A673 (cell line): ENCODE data around the gene HTR3A.

Source experiments
- EZH2 ChIP-seq: fragments of 200-600 bp; sonication (generic); IDR thresholded peaks from 2 replicates; pipeline ENCODE4 v1.6.1; 2017; ENCODE audit warnings: borderline replicate concordance, low read depth, mild to moderate bottlenecking, mixed read lengths, antibody characterized with exemption, low read length; ENCODE audit not compliant: poor library complexity, severe bottlenecking
- TF ChIP-seq, protein P1 (sequence below): fragments of 300-800, 200-600 bp; sonication (generic); conservative IDR thresholded peaks from 2 replicates; pipeline ENCODE4 v1.5.1; 2017; ENCODE audit warnings: low read depth, mild to moderate bottlenecking, antibody characterized with exemption, low read length, moderate library complexity, mixed read lengths

DNA sequence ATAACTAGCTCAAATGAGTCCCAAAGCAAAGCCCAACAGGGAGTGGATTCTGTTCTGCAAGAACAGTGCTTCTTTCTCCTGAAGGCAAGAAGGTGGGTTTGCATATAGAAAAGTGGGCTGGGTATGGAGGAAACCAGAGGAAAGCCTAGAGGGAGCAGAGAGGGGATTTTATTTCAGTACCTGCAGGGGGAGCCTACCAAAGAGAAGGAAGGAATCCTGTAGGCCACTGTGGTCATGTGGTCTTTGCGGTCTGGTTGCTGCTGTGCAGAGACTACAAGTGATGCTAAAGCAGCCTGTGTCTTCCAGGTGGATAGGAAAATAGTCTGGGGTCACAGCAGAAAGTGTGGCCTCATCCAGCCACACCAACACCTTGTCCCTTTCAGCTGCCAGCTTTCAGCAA, 51.4 kb downstream of the HTR3A start:
- TF ChIP-seq, protein P1, sequence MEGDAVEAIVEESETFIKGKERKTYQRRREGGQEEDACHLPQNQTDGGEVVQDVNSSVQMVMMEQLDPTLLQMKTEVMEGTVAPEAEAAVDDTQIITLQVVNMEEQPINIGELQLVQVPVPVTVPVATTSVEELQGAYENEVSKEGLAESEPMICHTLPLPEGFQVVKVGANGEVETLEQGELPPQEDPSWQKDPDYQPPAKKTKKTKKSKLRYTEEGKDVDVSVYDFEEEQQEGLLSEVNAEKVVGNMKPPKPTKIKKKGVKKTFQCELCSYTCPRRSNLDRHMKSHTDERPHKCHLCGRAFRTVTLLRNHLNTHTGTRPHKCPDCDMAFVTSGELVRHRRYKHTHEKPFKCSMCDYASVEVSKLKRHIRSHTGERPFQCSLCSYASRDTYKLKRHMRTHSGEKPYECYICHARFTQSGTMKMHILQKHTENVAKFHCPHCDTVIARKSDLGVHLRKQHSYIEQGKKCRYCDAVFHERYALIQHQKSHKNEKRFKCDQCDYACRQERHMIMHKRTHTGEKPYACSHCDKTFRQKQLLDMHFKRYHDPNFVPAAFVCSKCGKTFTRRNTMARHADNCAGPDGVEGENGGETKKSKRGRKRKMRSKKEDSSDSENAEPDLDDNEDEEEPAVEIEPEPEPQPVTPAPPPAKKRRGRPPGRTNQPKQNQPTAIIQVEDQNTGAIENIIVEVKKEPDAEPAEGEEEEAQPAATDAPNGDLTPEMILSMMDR = peak; percentile 59
- no peak for TF ChIP-seq EZH2
